Liver (tissue), 3 donors: ENCODE measurements around the gene ARHGAP8.

Experiments
- EGR1 ChIP-seq, 2 donors: IDR thresholded peaks; 2 replicates each; pipeline ENCODE4 v1.6.1; 2016 to 2018; ENCODE audit warnings: antibody characterized with exemption in 2 of 2, low read depth in 2 of 2
- JUND ChIP-seq, 2 donors: IDR thresholded peaks; 2 replicates each; pipeline ENCODE4 v1.6.1; 2016; ENCODE audit warnings: antibody characterized with exemption in 2 of 2
- TAF1 ChIP-seq: conservative IDR thresholded peaks from 2 replicates; pipeline ENCODE4 v1.6.1; 2016; ENCODE audit warnings: antibody characterized with exemption, mild to moderate bottlenecking
- YY1 ChIP-seq: IDR thresholded peaks from 2 replicates; pipeline ENCODE4 v1.6.1; 2016; ENCODE audit warnings: antibody characterized with exemption, mild to moderate bottlenecking
- TF ChIP-seq, protein P1 (sequence below): IDR thresholded peaks from 2 replicates; pipeline ENCODE4 v1.6.1; 2016; ENCODE audit warnings: antibody characterized with exemption
- TF ChIP-seq, protein P2 (sequence below): fragments of 150-350 bp; IDR thresholded peaks from 2 replicates; pipeline ENCODE4 v1.5.1; 2017; ENCODE audit warnings: improper control_type of control experiment, low read depth, low read length; ENCODE audit not compliant: missing input control
- TF ChIP-seq, protein P3 (sequence below): IDR thresholded peaks from 2 replicates; pipeline ENCODE4 v1.6.1; 2016; ENCODE audit warnings: antibody characterized with exemption, mild to moderate bottlenecking
- donor health status: healthy.
- donor health status: healthy.

DNA sequence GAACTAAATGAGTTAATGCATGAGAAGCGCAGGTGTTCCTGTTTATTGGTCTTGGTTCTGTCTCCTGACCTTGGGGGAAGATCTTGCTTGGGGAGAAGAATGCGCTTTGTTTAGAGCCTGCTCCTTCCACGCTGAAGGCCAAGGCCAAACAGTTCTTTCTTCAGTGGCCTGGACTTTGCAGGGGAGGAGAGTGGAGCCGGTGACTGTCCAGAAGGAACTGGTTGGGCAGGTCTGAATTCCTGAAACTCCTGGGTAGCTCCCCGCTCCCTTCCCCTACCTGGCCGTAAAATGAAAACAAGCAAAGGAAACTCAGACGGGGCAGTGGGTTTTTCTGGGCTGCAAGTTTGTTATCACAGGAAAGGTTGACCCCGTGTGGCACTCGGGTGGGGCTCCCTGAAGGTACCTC, 3.6 kb downstream of the ARHGAP8 start:
- no peak for TF ChIP-seq TAF1
- TF ChIP-seq, protein P1, sequence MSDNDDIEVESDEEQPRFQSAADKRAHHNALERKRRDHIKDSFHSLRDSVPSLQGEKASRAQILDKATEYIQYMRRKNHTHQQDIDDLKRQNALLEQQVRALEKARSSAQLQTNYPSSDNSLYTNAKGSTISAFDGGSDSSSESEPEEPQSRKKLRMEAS = no peak
- TF ChIP-seq, protein P2, sequence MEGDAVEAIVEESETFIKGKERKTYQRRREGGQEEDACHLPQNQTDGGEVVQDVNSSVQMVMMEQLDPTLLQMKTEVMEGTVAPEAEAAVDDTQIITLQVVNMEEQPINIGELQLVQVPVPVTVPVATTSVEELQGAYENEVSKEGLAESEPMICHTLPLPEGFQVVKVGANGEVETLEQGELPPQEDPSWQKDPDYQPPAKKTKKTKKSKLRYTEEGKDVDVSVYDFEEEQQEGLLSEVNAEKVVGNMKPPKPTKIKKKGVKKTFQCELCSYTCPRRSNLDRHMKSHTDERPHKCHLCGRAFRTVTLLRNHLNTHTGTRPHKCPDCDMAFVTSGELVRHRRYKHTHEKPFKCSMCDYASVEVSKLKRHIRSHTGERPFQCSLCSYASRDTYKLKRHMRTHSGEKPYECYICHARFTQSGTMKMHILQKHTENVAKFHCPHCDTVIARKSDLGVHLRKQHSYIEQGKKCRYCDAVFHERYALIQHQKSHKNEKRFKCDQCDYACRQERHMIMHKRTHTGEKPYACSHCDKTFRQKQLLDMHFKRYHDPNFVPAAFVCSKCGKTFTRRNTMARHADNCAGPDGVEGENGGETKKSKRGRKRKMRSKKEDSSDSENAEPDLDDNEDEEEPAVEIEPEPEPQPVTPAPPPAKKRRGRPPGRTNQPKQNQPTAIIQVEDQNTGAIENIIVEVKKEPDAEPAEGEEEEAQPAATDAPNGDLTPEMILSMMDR = no peak
- TF ChIP-seq, protein P3, sequence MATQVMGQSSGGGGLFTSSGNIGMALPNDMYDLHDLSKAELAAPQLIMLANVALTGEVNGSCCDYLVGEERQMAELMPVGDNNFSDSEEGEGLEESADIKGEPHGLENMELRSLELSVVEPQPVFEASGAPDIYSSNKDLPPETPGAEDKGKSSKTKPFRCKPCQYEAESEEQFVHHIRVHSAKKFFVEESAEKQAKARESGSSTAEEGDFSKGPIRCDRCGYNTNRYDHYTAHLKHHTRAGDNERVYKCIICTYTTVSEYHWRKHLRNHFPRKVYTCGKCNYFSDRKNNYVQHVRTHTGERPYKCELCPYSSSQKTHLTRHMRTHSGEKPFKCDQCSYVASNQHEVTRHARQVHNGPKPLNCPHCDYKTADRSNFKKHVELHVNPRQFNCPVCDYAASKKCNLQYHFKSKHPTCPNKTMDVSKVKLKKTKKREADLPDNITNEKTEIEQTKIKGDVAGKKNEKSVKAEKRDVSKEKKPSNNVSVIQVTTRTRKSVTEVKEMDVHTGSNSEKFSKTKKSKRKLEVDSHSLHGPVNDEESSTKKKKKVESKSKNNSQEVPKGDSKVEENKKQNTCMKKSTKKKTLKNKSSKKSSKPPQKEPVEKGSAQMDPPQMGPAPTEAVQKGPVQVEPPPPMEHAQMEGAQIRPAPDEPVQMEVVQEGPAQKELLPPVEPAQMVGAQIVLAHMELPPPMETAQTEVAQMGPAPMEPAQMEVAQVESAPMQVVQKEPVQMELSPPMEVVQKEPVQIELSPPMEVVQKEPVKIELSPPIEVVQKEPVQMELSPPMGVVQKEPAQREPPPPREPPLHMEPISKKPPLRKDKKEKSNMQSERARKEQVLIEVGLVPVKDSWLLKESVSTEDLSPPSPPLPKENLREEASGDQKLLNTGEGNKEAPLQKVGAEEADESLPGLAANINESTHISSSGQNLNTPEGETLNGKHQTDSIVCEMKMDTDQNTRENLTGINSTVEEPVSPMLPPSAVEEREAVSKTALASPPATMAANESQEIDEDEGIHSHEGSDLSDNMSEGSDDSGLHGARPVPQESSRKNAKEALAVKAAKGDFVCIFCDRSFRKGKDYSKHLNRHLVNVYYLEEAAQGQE = no peak
- no peak for TF ChIP-seq YY1
- no peak for TF ChIP-seq EGR1 (IDR thresholded peaks at IDR 0.05; ENCODE audit: low read depth in 2 of 2)
- no peak for TF ChIP-seq JUND (IDR thresholded peaks at IDR 0.05)
